Suppressor macrophage treated with lipopolysaccharide for 1 hour (primary cell): ENCODE results near the gene STK4.

ENCODE experiments used
- DNase-seq, 3 donors: peaks; one replicate each; pipeline ENCODE4 v3.0.0-alpha.2; 2020 to 2022

Gene STK4

GRCh38 chr20:45091366-45091765 is 125.1 kb downstream of the STK4 start:
- DNase-seq: no peak

DNA sequence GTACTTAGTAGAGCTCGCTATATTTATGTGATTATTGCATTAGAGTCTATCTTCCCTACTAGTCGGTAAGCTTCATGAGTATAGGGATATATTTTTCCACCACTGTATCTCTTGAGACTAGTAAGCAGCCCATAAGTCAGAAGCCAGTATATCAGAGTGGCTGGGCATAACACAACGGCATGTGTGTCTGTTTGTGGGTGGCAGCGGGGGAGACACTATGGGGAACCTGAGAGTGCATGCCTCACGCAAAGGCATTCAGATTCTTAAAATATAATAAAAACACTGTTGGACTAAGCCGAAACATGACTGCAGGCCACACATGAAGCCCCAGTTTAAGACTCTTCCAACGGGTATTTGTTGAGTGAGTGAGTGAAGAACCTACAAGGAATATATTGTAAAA is 126.6 kb downstream of the STK4 start:
- no peak for DNase-seq

DNA sequence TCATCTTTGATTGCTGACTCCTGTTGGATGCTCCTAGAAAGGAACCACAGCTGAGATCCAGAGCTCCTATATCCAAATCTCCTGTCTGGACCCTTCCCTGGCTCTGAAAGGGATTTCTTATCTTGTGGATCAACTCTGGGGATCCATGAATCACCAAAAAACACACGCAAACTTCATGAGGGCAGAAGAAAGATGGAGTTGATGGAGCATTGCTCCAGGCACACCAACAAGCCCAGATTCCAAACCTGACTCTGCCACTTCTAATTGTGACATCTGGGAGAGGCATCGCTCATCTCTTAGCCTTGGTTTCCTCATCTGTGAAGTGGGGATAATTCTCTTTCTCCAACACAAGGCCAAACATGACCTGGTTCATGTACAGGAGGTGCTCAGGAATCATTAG is 127.9 kb downstream of the STK4 start:
- DNase-seq: no peak

GRCh38 chr20:45094864-45095574 is 128.7 kb downstream of the STK4 start:
- DNase-seq: no peak

- DNase-seq: peak; percentile 65 to 73 (median 72)
Measured at GRCh38 chr20:45095805-45096238, 129.5 kb downstream of the STK4 start.

DNA sequence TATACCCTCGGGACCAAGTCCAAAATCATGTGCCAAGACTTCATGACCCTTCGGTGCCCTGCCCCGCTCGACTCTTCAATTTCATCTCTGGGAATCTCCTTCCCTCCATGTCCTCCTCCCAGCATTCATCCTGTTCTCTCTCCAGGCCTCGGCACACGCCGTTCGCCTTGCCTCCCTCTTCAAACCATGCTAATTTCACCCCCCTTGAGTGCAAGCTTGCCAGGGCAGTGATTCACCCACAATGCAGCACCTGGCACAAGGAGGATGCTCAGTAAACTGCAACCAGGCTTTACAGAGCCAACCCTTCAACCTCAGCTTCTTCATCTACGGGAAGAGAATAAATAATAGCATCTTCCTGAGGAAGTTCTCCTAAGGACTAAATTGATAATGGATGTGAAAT is 130.5 kb downstream of the STK4 start:
- DNase-seq: no peak

GRCh38 chr20:45097485-45098102 is 131.3 kb downstream of the STK4 start:
- DNase-seq: peak; percentile 76 to 79 (median 77)

DNA sequence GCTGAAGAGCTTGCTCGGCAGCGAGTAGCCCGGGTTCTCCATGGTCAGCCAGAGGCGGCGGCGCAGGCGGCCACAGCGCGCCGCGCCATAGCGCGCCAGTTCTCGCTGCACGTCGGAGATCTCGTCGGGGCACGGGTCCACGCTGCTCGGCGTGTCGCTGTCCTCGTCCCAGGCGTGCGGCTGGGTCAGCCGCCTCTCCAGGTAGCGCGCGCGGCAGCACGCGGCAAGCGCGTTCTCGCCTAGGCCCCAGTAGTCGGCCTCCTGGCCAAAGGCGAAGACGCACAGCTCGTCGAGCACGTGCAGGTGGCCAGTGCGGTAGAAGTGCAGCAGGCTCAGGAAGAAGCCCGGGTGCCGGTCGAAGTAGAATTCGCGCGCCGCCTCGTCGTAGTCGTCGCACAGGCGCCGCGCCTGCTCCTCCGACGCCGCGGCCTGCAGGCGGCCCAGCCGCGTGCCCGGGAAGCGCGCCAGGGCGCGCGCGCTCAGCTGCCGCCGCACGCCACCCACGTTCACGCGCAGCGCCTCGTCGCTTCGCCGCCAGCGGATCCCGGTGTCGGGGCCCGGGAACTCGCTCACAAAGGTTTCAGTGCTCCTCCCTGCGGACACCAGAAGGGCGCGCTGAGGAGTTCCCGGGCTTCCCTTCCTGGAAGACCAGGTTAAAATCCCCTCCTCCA is 131.9 kb downstream of the STK4 start:
- peak; percentile 25 to 59 (median 35) for DNase-seq

- peak; percentile 20 to 49 (median 33) for DNase-seq
Measured at GRCh38 chr20:45100563-45101245, 134.4 kb downstream of the STK4 start, which contains the start of gene KCNS1. Gene KCNS1, minus strand, starts transcription at chr20:45101127. Its CDS starts 1,891 bp downstream, at chr20:45099236.

GRCh38 chr20:45101333-45101850 is 135.1 kb downstream of the STK4 start:
- DNase-seq: no peak

DNA sequence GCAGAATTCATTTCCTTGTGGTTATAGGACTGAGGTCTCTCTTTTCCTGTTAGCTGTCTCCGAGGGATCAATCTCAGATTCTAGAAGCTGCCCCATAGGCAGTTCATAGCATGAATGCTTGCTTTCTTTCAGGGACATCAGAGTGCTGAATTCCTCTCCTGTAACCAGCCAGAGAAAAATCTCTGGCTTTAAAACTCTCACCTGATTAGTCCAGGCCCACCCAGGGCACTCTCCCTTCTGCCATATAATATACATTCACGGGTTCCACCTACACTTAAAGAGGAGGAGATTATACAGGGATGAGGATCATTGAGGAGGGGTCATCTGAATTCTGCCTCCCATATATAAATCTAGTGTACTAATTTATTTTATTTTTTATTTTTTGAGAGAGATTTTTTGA is 136.8 kb downstream of the STK4 start:
- no peak for DNase-seq

GRCh38 chr20:45104786-45105185 is 138.5 kb downstream of the STK4 start:
- peak; percentile 23 to 27 (median 24) for DNase-seq

GRCh38 chr20:45105317-45105716 is 139.0 kb downstream of the STK4 start:
- DNase-seq: no peak

DNA sequence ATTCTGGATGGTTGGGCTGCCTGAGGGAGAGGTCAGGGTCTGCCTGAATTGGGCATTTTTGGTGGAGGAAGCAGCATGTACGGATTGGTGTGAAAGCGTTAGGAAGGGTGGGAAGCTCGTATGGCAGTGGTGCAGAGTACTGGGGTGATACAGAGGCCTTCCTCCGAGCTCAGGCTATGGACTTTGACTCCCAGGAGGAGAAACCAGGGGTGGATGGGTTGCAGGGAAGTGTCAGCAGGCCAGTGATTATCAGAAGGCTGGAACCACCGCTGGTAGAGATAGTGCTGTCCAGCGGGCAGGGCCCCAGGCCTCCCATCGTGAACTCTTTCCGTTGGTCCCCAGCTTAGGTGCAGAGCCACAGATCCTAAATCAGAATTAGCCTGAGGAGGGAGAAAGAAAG is 143.3 kb downstream of the STK4 start:
- no peak for DNase-seq

GRCh38 chr20:45110301-45110700 is 144.0 kb downstream of the STK4 start:
- DNase-seq: no peak

- no peak for DNase-seq
Measured at GRCh38 chr20:45111285-45111684, 145.0 kb downstream of the STK4 start.

DNA sequence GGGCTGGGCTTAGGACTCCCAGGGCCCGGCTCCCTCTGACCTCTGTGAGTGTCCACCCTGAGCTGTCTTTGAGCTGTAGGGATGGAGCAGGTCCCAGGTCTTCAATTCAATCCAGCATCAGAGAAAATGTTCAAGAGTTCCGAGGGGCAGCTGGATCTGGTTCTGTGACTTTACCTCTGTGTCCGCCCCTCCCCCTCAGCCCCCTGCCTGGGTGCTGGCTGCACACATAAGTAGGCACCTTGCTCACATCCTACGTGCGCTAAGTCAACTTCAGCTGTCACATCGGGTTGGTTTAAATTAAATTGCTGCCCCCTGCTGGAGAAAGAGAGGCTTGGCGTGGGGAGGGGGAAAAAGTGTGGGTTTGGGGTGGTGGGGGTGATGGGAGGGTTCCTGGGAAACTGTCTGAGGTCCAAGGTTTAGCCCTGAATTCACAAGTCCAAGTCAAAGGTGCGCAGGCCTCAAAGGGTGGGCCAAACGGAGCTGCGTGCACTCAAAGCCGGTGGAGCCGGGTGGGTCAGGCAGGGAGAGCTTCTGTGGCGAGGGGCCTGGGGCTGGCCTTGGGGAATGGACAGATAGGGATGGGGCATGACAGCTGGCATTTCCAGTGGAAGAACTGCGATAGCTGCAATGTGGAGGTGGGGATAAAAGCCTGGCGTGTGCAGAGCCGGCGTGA is 145.6 kb downstream of the STK4 start:
- peak; percentile 30 to 40 (median 37) for DNase-seq

- no peak for DNase-seq
Measured at GRCh38 chr20:45112754-45113153, 146.4 kb downstream of the STK4 start.

DNA sequence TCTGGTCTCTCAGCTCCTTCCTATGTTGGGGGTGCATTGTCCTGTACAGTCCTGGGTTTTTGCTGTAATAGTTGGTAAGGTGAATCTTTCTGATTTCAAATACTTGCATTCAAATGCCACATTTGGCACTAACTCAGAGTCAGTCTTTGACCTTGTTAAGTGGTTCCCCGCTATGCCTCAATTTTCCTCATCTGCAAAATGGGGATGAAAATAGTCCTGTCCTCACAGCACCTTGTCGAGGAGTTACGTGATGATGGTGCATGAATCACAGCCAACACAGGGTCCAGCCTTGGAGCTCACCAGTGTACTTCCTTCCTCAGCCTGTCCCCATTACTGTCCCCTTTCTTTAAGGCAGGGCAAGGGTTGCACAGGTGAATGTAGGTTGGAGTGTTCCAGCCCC is 147.6 kb downstream of the STK4 start:
- no peak for DNase-seq

- no peak for DNase-seq
Measured at GRCh38 chr20:45114465-45115385, 148.4 kb downstream of the STK4 start, which contains the start of gene WFDC5. Gene WFDC5, minus strand, starts transcription at chr20:45115174. Its CDS starts 91 bp downstream, at chr20:45115083.

- no peak for DNase-seq
Measured at GRCh38 chr20:45115386-45115774, 149.1 kb downstream of the STK4 start.
